GM23248 (cell line): ENCODE data around the gene TMEM108. TPM values are rescaled to one million over a fixed set of nuclear protein-coding genes. Genes with fewer than 3 reads are reported as not detected.

Experiments used
- DNase-seq: peaks from one replicate; pipeline ENCODE4 v3.0.0-alpha.2; 2015
- H2AFZ ChIP-seq: fragments of 200-600 bp; sonication (generic); 2 replicates; pipeline ENCODE4 v1.6.1; 2016; ENCODE audit warnings: antibody characterized with exemption
- H3F3A ChIP-seq: fragments of 200-600 bp; sonication (generic); 2 replicates; pipeline ENCODE4 v1.6.1; 2016; ENCODE audit warnings: mild to moderate bottlenecking, antibody characterized with exemption, mixed run types; ENCODE audit not compliant: insufficient read depth
- H3K27ac ChIP-seq: fragments of 200-600 bp; sonication (generic); 2 replicates; pipeline ENCODE4 v1.5.1; 2016; ENCODE audit warnings: mild to moderate bottlenecking
- H3K27me3 ChIP-seq: fragments of 200-600 bp; sonication (generic); replicated peaks from 2 replicates; pipeline ENCODE4 v1.6.1; 2016; ENCODE audit warnings: mild to moderate bottlenecking; ENCODE audit not compliant: insufficient read depth
- H3K36me3 ChIP-seq: fragments of 200-600 bp; sonication (generic); 2 replicates; pipeline ENCODE4 v1.6.1; 2016; ENCODE audit warnings: low read depth, mild to moderate bottlenecking
- H3K4me1 ChIP-seq: fragments of 200-600 bp; sonication (generic); 2 replicates; pipeline ENCODE4 v1.6.1; 2016; ENCODE audit warnings: mild to moderate bottlenecking; ENCODE audit not compliant: insufficient read depth
- H3K4me2 ChIP-seq: fragments of 200-600 bp; sonication (generic); one replicate; pipeline ENCODE4 v1.6.1; 2016; ENCODE audit warnings: mild to moderate bottlenecking; ENCODE audit not compliant: unreplicated experiment
- H3K4me3 ChIP-seq: fragments of 200-600 bp; sonication (generic); 2 replicates; pipeline ENCODE4 v1.5.1; 2016; ENCODE audit warnings: mild to moderate bottlenecking
- H3K79me2 ChIP-seq: fragments of 200-600 bp; sonication (generic); 2 replicates; pipeline ENCODE4 v1.6.1; 2016; ENCODE audit warnings: mild to moderate bottlenecking; ENCODE audit not compliant: insufficient read depth
- H3K9ac ChIP-seq: fragments of 200-600 bp; sonication (generic); 2 replicates; pipeline ENCODE4 v1.6.1; 2016; ENCODE audit warnings: mild to moderate bottlenecking
- H3K9me2 ChIP-seq: fragments of 200-600 bp; sonication (generic); 2 replicates; pipeline ENCODE4 v1.6.1; 2016; ENCODE audit warnings: mixed run types, mild to moderate bottlenecking, moderate library complexity; ENCODE audit not compliant: insufficient read depth
- H3K9me3 ChIP-seq: fragments of 200-600 bp; sonication (generic); one replicate; pipeline ENCODE4 v1.6.1; 2017; ENCODE audit warnings: low read depth
- H4K20me1 ChIP-seq: fragments of 200-600 bp; sonication (generic); 2 replicates; pipeline ENCODE4 v1.6.0; 2016; ENCODE audit not compliant: insufficient read depth
- EZH2 ChIP-seq: fragments of 200-600 bp; sonication (generic); IDR thresholded peaks from 2 replicates; pipeline ENCODE4 v1.6.1; 2018; ENCODE audit warnings: antibody characterized with exemption, mild to moderate bottlenecking; ENCODE audit not compliant: insufficient read depth, poor library complexity, severe bottlenecking
- EZH2phosphoT487 ChIP-seq: fragments of 200-600 bp; sonication (generic); IDR thresholded peaks from 2 replicates; pipeline ENCODE4 v1.6.1; 2018; ENCODE audit warnings: antibody characterized with exemption, moderate library complexity, mild to moderate bottlenecking, low read depth; ENCODE audit not compliant: insufficient read depth
- WGBS, 2 experiments: methylation state at CpG; one replicate each; pipeline ENCODE4 v1.1.6; 2015 to 2017; ENCODE audit warnings: low lambda C conversion rate in 2 of 2, low coverage in 1 of 2; ENCODE audit errors: missing lambda C conversion rate in 2 of 2; 5-methylcytosine and 5-hydroxymethylcytosine counted together
- in situ Hi-C: fragments of 300-500 bp; cut with MboI; formaldehyde crosslinking; loops from 2 replicates; pipeline ENCODE4 v1.15.0; 2020
- polyA plus RNA-seq: library from polyadenylated mRNA; unstranded; fragments of >200 nt; fragmentation: Nextera tagmentation; extraction: Ambion mirVana; gene quantifications from 2 replicates; pipeline ENCODE4 v1.2.1, GENCODE V29; 2016
- total RNA-seq: library from RNA; depleted of rRNA; stranded (reverse); fragments of >200 nt; shearing (Covaris generic); gene quantifications from 2 replicates; pipeline ENCODE4 v1.2.3, GENCODE V29; 2014

The TMEM108 gene
- total and polyA plus RNA-seq, 2 experiments from 2014 or later: not detected

GRCh38 chr3:133038731-133039375 is 662 bp downstream of the TMEM108 start:
- Histone ChIP-seq H3K36me3 (no peaks in the 10 kb centered on the region), H3K27me3 (peaks cover 69% of the 10 kb centered on the region), H3F3A (no peaks in the 10 kb centered on the region), H3K79me2 (no peaks in the 10 kb centered on the region), H3K27ac (no peak overlapping the region), H3K9me3 (no peaks in the 10 kb centered on the region), H4K20me1 (no peaks in the 10 kb centered on the region), H3K4me2 (peak overlapping the region; percentile 45), H2AFZ (peak overlapping the region; percentile 28), H3K9me2 (no peaks in the 10 kb centered on the region), H3K4me1 (no peaks in the 10 kb centered on the region), H3K4me3 (peak overlapping the region; percentile 53), H3K9ac (no peak overlapping the region)
- 2 to 4% methylated on average over 31 of the region's 31 CpGs for WGBS, 2 experiments
- in situ Hi-C loops: no loop called here
- peak; percentile 33 for DNase-seq
- TF ChIP-seq EZH2phosphoT487: no peak
- TF ChIP-seq EZH2: no peak

GRCh38 chr3:133040696-133041523 is 2.7 kb downstream of the TMEM108 start:
- H3K36me3 ChIP-seq: no peaks in the 10 kb centered on the region
- H3K4me2 ChIP-seq: no peak overlapping the region
- H3K9ac ChIP-seq: no peak overlapping the region
- no peak overlapping the region for H3K27ac ChIP-seq
- H4K20me1 ChIP-seq: no peaks in the 10 kb centered on the region
- peak; percentile 79 for DNase-seq
- no peaks in the 10 kb centered on the region for H3K4me1 ChIP-seq
- H3K4me3 ChIP-seq: no peak overlapping the region
- in situ Hi-C loops: loop anchor here (10.0 kb wide), 2 partner anchors 306 to 384 kb away; no protein-coding TSS in a partner anchor
- H3K27me3 ChIP-seq: peaks cover 57% of the 10 kb centered on the region
- no peaks in the 10 kb centered on the region for H3K79me2 ChIP-seq
- H2AFZ ChIP-seq: no peak overlapping the region
- no peaks in the 10 kb centered on the region for H3K9me3 ChIP-seq
- 19 to 25% methylated on average over 6 of the region's 6 CpGs for WGBS, 2 experiments
- no peaks in the 10 kb centered on the region for H3F3A ChIP-seq
- TF ChIP-seq EZH2phosphoT487 (no peak), EZH2 (no peak)
- H3K9me2 ChIP-seq: no peaks in the 10 kb centered on the region

GRCh38 chr3:133041524-133041829 is 3.3 kb downstream of the TMEM108 start:
- 0% methylated on average over 6 of the region's 6 CpGs for WGBS, 2 experiments
- no peak overlapping the region for H3K4me3 ChIP-seq
- H3K9me2 ChIP-seq: no peaks in the 10 kb centered on the region
- no peak for DNase-seq
- in situ Hi-C loops: loop anchor here (10.0 kb wide), 2 partner anchors 307 to 383 kb away; no protein-coding TSS in a partner anchor
- no peak overlapping the region for H3K9ac ChIP-seq
- H3K27ac ChIP-seq: no peak overlapping the region
- H3K79me2 ChIP-seq: no peaks in the 10 kb centered on the region
- TF ChIP-seq EZH2: no peak
- no peak for TF ChIP-seq EZH2phosphoT487
- H4K20me1 ChIP-seq: no peaks in the 10 kb centered on the region
- no peaks in the 10 kb centered on the region for H3K36me3 ChIP-seq
- no peak overlapping the region for H3K4me2 ChIP-seq
- H3K9me3 ChIP-seq: no peaks in the 10 kb centered on the region
- no peak overlapping the region for H2AFZ ChIP-seq
- H3K4me1 ChIP-seq: no peaks in the 10 kb centered on the region
- peaks cover 51% of the 10 kb centered on the region for H3K27me3 ChIP-seq
- no peaks in the 10 kb centered on the region for H3F3A ChIP-seq

- Histone ChIP-seq H3K4me1 (no peaks in the 10 kb centered on the region), H3K9ac (no peak overlapping the region), H3K9me3 (no peaks in the 10 kb centered on the region), H3K4me2 (no peak overlapping the region), H3K9me2 (no peaks in the 10 kb centered on the region), H3F3A (no peaks in the 10 kb centered on the region), H3K36me3 (no peaks in the 10 kb centered on the region), H3K27ac (no peak overlapping the region), H4K20me1 (no peaks in the 10 kb centered on the region), H3K4me3 (no peak overlapping the region), H3K27me3 (peaks cover 39% of the 10 kb centered on the region), H3K79me2 (no peaks in the 10 kb centered on the region), H2AFZ (no peak overlapping the region)
- WGBS, 2 experiments: 29 to 35% methylated on average over 1 of the region's 1 CpG
- no peak for DNase-seq
- in situ Hi-C loops: loop anchor here (10.0 kb wide), 2 partner anchors 308 to 382 kb away; no protein-coding TSS in a partner anchor
- no peak for TF ChIP-seq EZH2
- no peak for TF ChIP-seq EZH2phosphoT487
Observed at GRCh38 chr3:133042778-133043177, 4.6 kb downstream of the TMEM108 start.
